CD4-positive, alpha-beta T cell treated with Interleukin-2 at 100 ng/mL for 4 hours (primary cell): ENCODE data around the gene TEN1.
"Not testable (repeated sequence)": the region's sequence is repeated elsewhere in the genome, so short reads cannot be mapped to it uniquely, and the experiment has no call there.

ENCODE experiments used
- DNase-seq: peaks from one replicate; pipeline ENCODE4 v3.0.0-alpha.2; 2020; ENCODE audit warnings: low spot score

TEN1 gene

GRCh38 chr17:76027159-76027839 is 48.3 kb downstream of the TEN1 start, which contains the start of gene EVPL:
Gene EVPL, minus strand, starts transcription at chr17:76027306. Its CDS starts 108 bp downstream, at chr17:76027198.
- no peak for DNase-seq

GRCh38 chr17:76032073-76032779 is 53.2 kb downstream of the TEN1 start:
- no peak for DNase-seq

GRCh38 chr17:76032780-76033108 is 53.7 kb downstream of the TEN1 start:
- no peak for DNase-seq

- no peak for DNase-seq
These were observed 54.1 kb downstream of the TEN1 start for GRCh38 chr17:76033139-76033538.

GRCh38 chr17:76034428-76035350 is 55.6 kb downstream of the TEN1 start:
- DNase-seq, result no peak

GRCh38 chr17:76036497-76037261 is 57.6 kb downstream of the TEN1 start:
- no peak for DNase-seq

- DNase-seq, result no peak
These were observed 59.0 kb downstream of the TEN1 start for GRCh38 chr17:76038050-76038449.

- no peak for DNase-seq
These were observed 60.1 kb downstream of the TEN1 start for GRCh38 chr17:76039121-76039520.

- DNase-seq, result no peak
These were observed 61.3 kb downstream of the TEN1 start for GRCh38 chr17:76040376-76040775.

- DNase-seq, result not testable (repeated sequence)
These were observed 63.8 kb downstream of the TEN1 start for GRCh38 chr17:76042868-76043267.

GRCh38 chr17:76044475-76045007 is 65.5 kb downstream of the TEN1 start:
- DNase-seq, result not testable (repeated sequence)

- DNase-seq, result no peak
These were observed 67.0 kb downstream of the TEN1 start for GRCh38 chr17:76046064-76046463.

GRCh38 chr17:76048025-76048605 is 69.1 kb downstream of the TEN1 start:
- no peak for DNase-seq

- DNase-seq, result peak; percentile 32
These were observed 69.7 kb downstream of the TEN1 start for GRCh38 chr17:76048711-76049110.

- DNase-seq, result no peak
These were observed 70.2 kb downstream of the TEN1 start for GRCh38 chr17:76049239-76049638.

GRCh38 chr17:76049836-76050537 is 70.9 kb downstream of the TEN1 start:
- no peak for DNase-seq
